ENCODE results near the gene TBX5. TPM values are rescaled to one million over a fixed set of nuclear protein-coding genes. Genes with fewer than 3 reads are reported as not detected.
A peak's percentile ranks its signal among the peaks of the same experiment; 100 is the strongest.

Gene TBX5
- total RNA-seq: not detected
- polyA plus RNA-seq: not detected

GRCh38 chr12:114405519-114406271 is at the start of gene TBX5:
TSS of gene TBX5 (minus strand) at chr12:114406144. CDS start at chr12:114403898, 2,246 bp downstream.
- no peaks in the 10 kb centered on the region for H3K36me3 ChIP-seq (ENCODE audit: control insufficient read depth, insufficient read depth, low read length)
- DNase-seq (no peak), ATAC-seq (ENCODE audit: low read depth in 2 of 2) (no peak)
- H3K4me1 Mint-ChIP-seq: peaks cover 0 to 13% (median 3%) of the 10 kb centered on the region in 4 donors
- H3K4me3 ChIP-seq (ENCODE audit: low read depth, low read length): no peak within 1 kb of the TSS
- H3K36me3 Mint-ChIP-seq: no peaks in the 10 kb centered on the region
- H3K27ac ChIP-seq (ENCODE audit: insufficient read depth, low read length, poor library complexity, severe bottlenecking): no peak within 1 kb of the TSS
- no peak within 1 kb of the TSS for H3K4me3 Mint-ChIP-seq
- no peak within 1 kb of the TSS for H3K27ac Mint-ChIP-seq
- H3K9me3 Mint-ChIP-seq: peaks cover 0 to 6% (median 2%) of the 10 kb centered on the region in 7 donors
- H3K27me3 Mint-ChIP-seq: peaks cover 92% of the 10 kb centered on the region
- H3K4me1 ChIP-seq (ENCODE audit: control insufficient read depth, insufficient read depth, low read length, poor library complexity, severe bottlenecking): no peaks in the 10 kb centered on the region
- peaks cover 42% of the 10 kb centered on the region for H3K27me3 ChIP-seq (ENCODE audit: control insufficient read depth, insufficient read depth, low read length)
- no peaks in the 10 kb centered on the region for H3K9me3 ChIP-seq (ENCODE audit: control insufficient read depth in 2 of 2, low read length in 2 of 2)

DNA sequence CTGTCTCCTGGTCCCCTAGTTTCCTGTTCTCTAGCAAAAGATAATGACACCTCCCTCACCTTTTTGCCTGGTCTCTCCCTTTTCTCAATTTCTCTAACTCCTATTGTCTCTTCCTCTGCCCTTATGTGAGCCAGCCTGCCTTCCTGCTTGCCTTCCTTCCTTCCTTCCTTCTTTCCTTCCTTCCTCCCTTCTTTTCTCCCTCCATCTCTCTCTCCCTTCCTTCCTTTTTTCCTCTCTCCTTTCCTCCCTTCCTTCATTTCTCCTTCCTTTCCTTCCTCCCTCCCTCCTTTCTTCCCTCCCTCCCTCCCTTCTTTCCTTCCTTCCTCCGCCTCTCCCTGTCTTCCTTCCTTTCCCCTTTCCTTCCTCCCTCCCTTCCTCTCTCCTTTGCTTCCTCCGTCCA is 45.7 kb upstream of the TBX5 start:
- Histone ChIP-seq H3K9me3 (ENCODE audit: control insufficient read depth in 2 of 2, low read length in 2 of 2) (no peaks in the 10 kb centered on the region), H3K36me3 (ENCODE audit: control insufficient read depth, insufficient read depth, low read length) (no peaks in the 10 kb centered on the region), H3K4me3 (ENCODE audit: low read depth, low read length) (no peak overlapping the region), H3K4me1 (ENCODE audit: control insufficient read depth, insufficient read depth, low read length, poor library complexity, severe bottlenecking) (no peaks in the 10 kb centered on the region), H3K27me3 (ENCODE audit: control insufficient read depth, insufficient read depth, low read length) (peaks cover 17% of the 10 kb centered on the region), H3K27ac (ENCODE audit: insufficient read depth, low read length, poor library complexity, severe bottlenecking) (no peak overlapping the region)
- Mint-ChIP-seq H3K27ac (peak overlapping the region in 1 of 3 donors; percentile 48), H3K27me3 (peaks cover 59% of the 10 kb centered on the region), H3K4me1 (no peaks in the 10 kb centered on the region), H3K36me3 (no peaks in the 10 kb centered on the region), H3K9me3 (peaks cover 0 to 3% (median 0%) of the 10 kb centered on the region in 7 donors), H3K4me3 (no peak overlapping the region)
- ATAC-seq (ENCODE audit: low read depth in 2 of 2) (no peak), DNase-seq (no peak)

DNA sequence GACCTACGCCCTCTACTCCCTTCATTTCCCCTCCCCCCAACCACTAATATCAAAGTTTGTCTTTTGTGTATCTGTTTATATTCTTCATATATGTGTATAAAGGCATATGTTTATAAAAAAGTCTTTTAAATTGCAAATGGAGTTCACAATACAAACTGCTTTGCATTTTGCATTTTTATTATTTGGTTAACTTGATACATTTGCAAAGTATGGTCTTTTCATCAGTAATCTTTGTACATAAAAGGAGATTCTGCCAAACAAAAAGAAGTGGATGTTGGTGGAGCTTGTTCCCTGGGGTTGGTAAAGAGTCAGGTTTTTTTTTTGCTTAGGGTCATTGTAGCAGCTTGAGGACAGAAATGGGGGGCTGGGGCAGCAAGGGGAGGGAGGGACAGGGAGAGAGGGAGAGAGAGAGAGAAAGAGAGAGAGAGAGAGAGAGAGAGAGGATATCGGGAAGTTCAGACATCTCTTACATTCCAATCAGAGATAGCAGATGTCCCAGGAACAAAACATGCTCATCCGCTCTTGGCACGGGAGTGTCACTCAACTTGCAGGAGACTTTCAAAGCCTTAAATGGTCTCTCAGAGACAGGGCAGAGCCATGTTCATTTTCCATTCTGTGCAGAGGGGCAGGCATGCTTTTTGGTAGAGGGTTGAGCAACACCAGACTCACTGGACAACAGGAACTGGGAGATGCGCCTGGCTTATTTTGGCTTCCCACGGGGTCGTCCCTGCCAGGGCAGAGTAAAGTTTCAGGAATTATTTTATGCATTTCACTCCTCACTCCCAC is 44.8 kb upstream of the TBX5 start:
- peaks cover 22% of the 10 kb centered on the region for H3K27me3 ChIP-seq (ENCODE audit: control insufficient read depth, insufficient read depth, low read length)
- DNase-seq (no peak), ATAC-seq (ENCODE audit: low read depth in 2 of 2) (no peak)
- no peak overlapping the region for H3K4me3 ChIP-seq (ENCODE audit: low read depth, low read length)
- Mint-ChIP-seq H3K9me3 (peaks cover 0 to 3% (median 0%) of the 10 kb centered on the region in 7 donors), H3K36me3 (no peaks in the 10 kb centered on the region), H3K4me3 (no peak overlapping the region), H3K27ac (no peak overlapping the region), H3K4me1 (no peaks in the 10 kb centered on the region), H3K27me3 (peaks cover 64% of the 10 kb centered on the region)
- no peaks in the 10 kb centered on the region for H3K36me3 ChIP-seq (ENCODE audit: control insufficient read depth, insufficient read depth, low read length)
- no peaks in the 10 kb centered on the region for H3K4me1 ChIP-seq (ENCODE audit: control insufficient read depth, insufficient read depth, low read length, poor library complexity, severe bottlenecking)
- no peaks in the 10 kb centered on the region for H3K9me3 ChIP-seq (ENCODE audit: control insufficient read depth in 2 of 2, low read length in 2 of 2)
- H3K27ac ChIP-seq (ENCODE audit: insufficient read depth, low read length, poor library complexity, severe bottlenecking): no peak overlapping the region

DNA sequence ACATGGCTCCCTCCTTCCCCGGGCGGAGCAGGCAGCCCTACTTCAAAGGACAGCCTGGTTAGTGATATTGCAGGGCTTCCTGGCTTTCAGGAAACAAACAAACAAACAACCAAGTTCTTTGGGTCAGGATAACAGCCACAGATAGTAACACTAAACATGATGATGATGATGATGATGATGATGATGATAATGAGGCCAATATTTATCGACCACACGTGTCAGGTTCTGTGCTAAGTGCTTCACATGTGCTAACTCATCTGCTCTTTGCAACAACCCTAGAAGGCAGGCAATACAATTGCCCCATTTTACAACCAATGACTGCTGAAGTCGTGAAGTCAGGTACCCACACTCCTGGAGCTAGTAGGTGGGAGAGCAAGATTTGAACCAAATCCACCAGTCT is 44.1 kb upstream of the TBX5 start:
- Histone ChIP-seq H3K27me3 (ENCODE audit: control insufficient read depth, insufficient read depth, low read length) (peaks cover 22% of the 10 kb centered on the region), H3K9me3 (ENCODE audit: control insufficient read depth in 2 of 2, low read length in 2 of 2) (no peaks in the 10 kb centered on the region), H3K27ac (ENCODE audit: insufficient read depth, low read length, poor library complexity, severe bottlenecking) (no peak overlapping the region), H3K4me1 (ENCODE audit: control insufficient read depth, insufficient read depth, low read length, poor library complexity, severe bottlenecking) (no peaks in the 10 kb centered on the region), H3K4me3 (ENCODE audit: low read depth, low read length) (no peak overlapping the region), H3K36me3 (ENCODE audit: control insufficient read depth, insufficient read depth, low read length) (no peaks in the 10 kb centered on the region)
- no peaks in the 10 kb centered on the region for H3K36me3 Mint-ChIP-seq
- H3K27ac Mint-ChIP-seq: no peak overlapping the region
- no peaks in the 10 kb centered on the region for H3K4me1 Mint-ChIP-seq
- ATAC-seq (ENCODE audit: low read depth in 2 of 2): no peak
- DNase-seq: no peak
- H3K27me3 Mint-ChIP-seq: peaks cover 71% of the 10 kb centered on the region
- no peak overlapping the region for H3K4me3 Mint-ChIP-seq
- peaks cover 0 to 3% (median 0%) of the 10 kb centered on the region in 7 donors for H3K9me3 Mint-ChIP-seq

DNA sequence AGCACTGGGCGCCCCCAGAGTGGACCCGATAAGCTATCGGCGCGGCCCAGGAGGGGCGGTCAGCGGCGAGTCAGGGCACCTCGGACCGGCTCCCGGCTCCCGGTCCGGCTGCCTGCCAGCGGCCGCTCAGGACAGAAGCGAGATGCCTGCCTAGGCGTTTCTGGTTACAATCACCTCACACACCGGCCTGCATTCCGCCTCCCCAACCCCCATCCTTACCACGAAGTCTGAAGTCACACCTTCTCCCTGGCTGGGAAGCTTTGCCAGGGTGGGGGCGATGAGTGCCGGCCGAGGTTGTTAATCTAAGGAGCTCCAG is 42.6 kb upstream of the TBX5 start:
- H3K27me3 Mint-ChIP-seq: peaks cover 84% of the 10 kb centered on the region
- Histone ChIP-seq H3K4me3 (ENCODE audit: low read depth, low read length) (no peak overlapping the region), H3K27me3 (ENCODE audit: control insufficient read depth, insufficient read depth, low read length) (peaks cover 26% of the 10 kb centered on the region), H3K36me3 (ENCODE audit: control insufficient read depth, insufficient read depth, low read length) (no peaks in the 10 kb centered on the region), H3K27ac (ENCODE audit: insufficient read depth, low read length, poor library complexity, severe bottlenecking) (no peak overlapping the region), H3K4me1 (ENCODE audit: control insufficient read depth, insufficient read depth, low read length, poor library complexity, severe bottlenecking) (no peaks in the 10 kb centered on the region), H3K9me3 (ENCODE audit: control insufficient read depth in 2 of 2, low read length in 2 of 2) (no peaks in the 10 kb centered on the region)
- no peaks in the 10 kb centered on the region for H3K36me3 Mint-ChIP-seq
- H3K9me3 Mint-ChIP-seq: peaks cover 0 to 4% (median 0%) of the 10 kb centered on the region in 7 donors
- no peak overlapping the region for H3K4me3 Mint-ChIP-seq
- no peaks in the 10 kb centered on the region for H3K4me1 Mint-ChIP-seq
- no peak overlapping the region for H3K27ac Mint-ChIP-seq
- no peak for DNase-seq
- ATAC-seq (ENCODE audit: low read depth in 2 of 2): no peak

DNA sequence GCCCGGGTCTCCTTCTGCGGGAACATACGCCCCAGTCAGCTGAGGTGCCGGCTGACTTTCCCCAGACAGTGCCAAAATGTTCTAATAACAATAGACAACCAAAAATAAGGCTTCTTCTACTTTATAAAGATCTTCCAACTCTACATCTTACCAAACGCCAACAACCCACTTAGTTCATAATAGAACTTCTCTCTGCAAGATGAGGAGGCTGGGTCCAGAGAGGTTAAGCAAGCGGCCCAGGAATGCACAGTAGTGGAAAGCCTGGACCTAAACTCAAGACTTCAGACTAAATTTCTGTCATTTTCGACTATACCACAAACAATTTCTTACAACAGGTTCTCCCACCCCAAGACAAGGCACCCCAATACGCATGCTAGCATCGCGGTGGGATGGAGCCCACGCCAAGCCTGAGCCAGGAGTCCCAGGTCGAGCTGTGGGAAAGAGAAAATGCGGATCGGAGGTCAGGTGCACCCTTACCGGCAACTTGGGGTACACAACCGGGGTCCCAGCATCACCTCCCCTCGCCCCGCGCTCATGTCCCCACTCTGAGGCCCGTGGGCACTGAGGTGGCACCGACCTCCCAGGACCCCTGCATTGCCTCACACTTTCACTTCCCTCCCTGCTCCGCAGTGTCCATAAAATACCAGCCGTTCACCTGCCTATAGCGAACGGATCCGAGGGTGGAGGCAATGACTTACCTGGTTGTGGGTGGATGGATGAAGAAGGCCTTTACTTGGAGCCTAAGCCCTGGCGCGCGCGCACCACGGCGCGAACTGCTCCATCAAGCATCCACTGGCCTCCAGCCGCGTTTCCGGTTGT is 42.1 kb upstream of the TBX5 start:
- ATAC-seq (ENCODE audit: low read depth in 2 of 2) (no peak), DNase-seq (no peak)
- H3K27ac ChIP-seq (ENCODE audit: insufficient read depth, low read length, poor library complexity, severe bottlenecking): no peak overlapping the region
- H3K27ac Mint-ChIP-seq: no peak overlapping the region
- peaks cover 88% of the 10 kb centered on the region for H3K27me3 Mint-ChIP-seq
- peaks cover 0 to 4% (median 0%) of the 10 kb centered on the region in 7 donors for H3K9me3 Mint-ChIP-seq
- no peaks in the 10 kb centered on the region for H3K36me3 ChIP-seq (ENCODE audit: control insufficient read depth, insufficient read depth, low read length)
- H3K4me1 Mint-ChIP-seq: no peaks in the 10 kb centered on the region
- no peaks in the 10 kb centered on the region for H3K4me1 ChIP-seq (ENCODE audit: control insufficient read depth, insufficient read depth, low read length, poor library complexity, severe bottlenecking)
- peaks cover 31% of the 10 kb centered on the region for H3K27me3 ChIP-seq (ENCODE audit: control insufficient read depth, insufficient read depth, low read length)
- H3K9me3 ChIP-seq (ENCODE audit: control insufficient read depth in 2 of 2, low read length in 2 of 2): no peaks in the 10 kb centered on the region
- no peaks in the 10 kb centered on the region for H3K36me3 Mint-ChIP-seq
- no peak overlapping the region for H3K4me3 ChIP-seq (ENCODE audit: low read depth, low read length)
- H3K4me3 Mint-ChIP-seq: no peak overlapping the region

GRCh38 chr12:114447274-114447716 is 41.4 kb upstream of the TBX5 start:
- no peaks in the 10 kb centered on the region for H3K36me3 Mint-ChIP-seq
- DNase-seq: no peak
- H3K4me1 ChIP-seq (ENCODE audit: control insufficient read depth, insufficient read depth, low read length, poor library complexity, severe bottlenecking): no peaks in the 10 kb centered on the region

More at GRCh38 chr12:114447274-114447716, 41.4 kb upstream of the TBX5 start:
- Mint-ChIP-seq H3K4me3 (no peak overlapping the region), H3K27ac (no peak overlapping the region), H3K27me3 (peaks cover 91% of the 10 kb centered on the region), H3K4me1 (no peaks in the 10 kb centered on the region), H3K9me3 (peaks cover 0 to 4% (median 0%) of the 10 kb centered on the region in 7 donors)
- no peak overlapping the region for H3K4me3 ChIP-seq (ENCODE audit: low read depth, low read length)
- no peak overlapping the region for H3K27ac ChIP-seq (ENCODE audit: insufficient read depth, low read length, poor library complexity, severe bottlenecking)
- H3K36me3 ChIP-seq (ENCODE audit: control insufficient read depth, insufficient read depth, low read length): no peaks in the 10 kb centered on the region
- no peak for ATAC-seq (ENCODE audit: low read depth in 2 of 2)
- H3K27me3 ChIP-seq (ENCODE audit: control insufficient read depth, insufficient read depth, low read length): peaks cover 33% of the 10 kb centered on the region
- H3K9me3 ChIP-seq (ENCODE audit: control insufficient read depth in 2 of 2, low read length in 2 of 2): no peaks in the 10 kb centered on the region

All from CD4-positive, CD25-positive, alpha-beta regulatory T cell (primary cell).